ENCODE data around the gene TGFBR3L.
"Not testable (repeated sequence)": the region's sequence is repeated elsewhere in the genome, so short reads cannot be mapped to it uniquely, and the experiment has no call there.

Gene TGFBR3L

GRCh38 chr19:7928741-7929701, 14.4 kb downstream of the TGFBR3L start:
- TF ChIP-seq YY1 (IDR thresholded peaks at IDR 0.05; ENCODE audit: insufficient read depth, insufficient read length) = no peak
- no peak for TF ChIP-seq ZNF274 (IDR thresholded peaks at IDR 0.05; ENCODE audit: low read depth, low read length)
- no peak for TF ChIP-seq SUZ12 (IDR thresholded peaks at IDR 0.05; ENCODE audit: extremely low read depth, insufficient read depth, insufficient read length)
- H3K4me1 ChIP-seq (ENCODE audit: insufficient read depth, insufficient read length) = peaks cover 31% of the 10 kb centered on the region
- H3K4me3 ChIP-seq (ENCODE audit: insufficient read length, low read depth) = no peak overlapping the region
- peaks cover 71% of the 10 kb centered on the region for H3K36me3 ChIP-seq (ENCODE audit: insufficient read depth, insufficient read length, low read length)
- DNase-seq (ENCODE audit: low read depth, low spot score) = no peak
- peak overlapping the region; percentile 71 for H3K9ac ChIP-seq (ENCODE audit: insufficient read length, low read depth)
- no peaks in the 10 kb centered on the region for H3K9me3 ChIP-seq (ENCODE audit: insufficient read depth, low read length)
- H3K27me3 ChIP-seq (ENCODE audit: insufficient read depth, insufficient read length) = no peaks in the 10 kb centered on the region

GRCh38 chr19:7930030-7930429, 15.4 kb downstream of the TGFBR3L start:
- not testable (repeated sequence) for H3K9me3 ChIP-seq (ENCODE audit: insufficient read depth, low read length); H3K27me3 ChIP-seq (ENCODE audit: insufficient read depth, insufficient read length); H3K4me3 ChIP-seq (ENCODE audit: insufficient read length, low read depth); H3K9ac ChIP-seq (ENCODE audit: insufficient read length, low read depth); DNase-seq (ENCODE audit: low read depth, low spot score)
- peaks cover 74% of the 10 kb centered on the region for H3K36me3 ChIP-seq (ENCODE audit: insufficient read depth, insufficient read length, low read length)
- peaks cover 28% of the 10 kb centered on the region for H3K4me1 ChIP-seq (ENCODE audit: insufficient read depth, insufficient read length)

GRCh38 chr19:7930765-7931164, 16.1 kb downstream of the TGFBR3L start:
- Histone ChIP-seq H3K27me3 (ENCODE audit: insufficient read depth, insufficient read length) (no peaks in the 10 kb centered on the region), H3K4me3 (ENCODE audit: insufficient read length, low read depth) (no peak overlapping the region), H3K36me3 (ENCODE audit: insufficient read depth, insufficient read length, low read length) (peaks cover 80% of the 10 kb centered on the region), H3K4me1 (ENCODE audit: insufficient read depth, insufficient read length) (peaks cover 28% of the 10 kb centered on the region), H3K9me3 (ENCODE audit: insufficient read depth, low read length) (no peaks in the 10 kb centered on the region), H3K9ac (ENCODE audit: insufficient read length, low read depth) (no peak overlapping the region)
- TF ChIP-seq YY1 (IDR thresholded peaks at IDR 0.05; ENCODE audit: insufficient read depth, insufficient read length) = no peak
- TF ChIP-seq SUZ12 (IDR thresholded peaks at IDR 0.05; ENCODE audit: extremely low read depth, insufficient read depth, insufficient read length) = no peak
- no peak for TF ChIP-seq ZNF274 (IDR thresholded peaks at IDR 0.05; ENCODE audit: low read depth, low read length)
- no peak for DNase-seq (ENCODE audit: low read depth, low spot score)

GRCh38 chr19:7931221-7932061, 16.8 kb downstream of the TGFBR3L start:
- TF ChIP-seq YY1 (IDR thresholded peaks at IDR 0.05; ENCODE audit: insufficient read depth, insufficient read length) (no peak), ZNF274 (IDR thresholded peaks at IDR 0.05; ENCODE audit: low read depth, low read length) (no peak), SUZ12 (IDR thresholded peaks at IDR 0.05; ENCODE audit: extremely low read depth, insufficient read depth, insufficient read length) (no peak)
- no peak overlapping the region for H3K9ac ChIP-seq (ENCODE audit: insufficient read length, low read depth)
- no peaks in the 10 kb centered on the region for H3K27me3 ChIP-seq (ENCODE audit: insufficient read depth, insufficient read length)
- H3K9me3 ChIP-seq (ENCODE audit: insufficient read depth, low read length) = no peaks in the 10 kb centered on the region
- peaks cover 24% of the 10 kb centered on the region for H3K4me1 ChIP-seq (ENCODE audit: insufficient read depth, insufficient read length)
- H3K4me3 ChIP-seq (ENCODE audit: insufficient read length, low read depth) = no peak overlapping the region
- H3K36me3 ChIP-seq (ENCODE audit: insufficient read depth, insufficient read length, low read length) = peaks cover 87% of the 10 kb centered on the region
- no peak for DNase-seq (ENCODE audit: low read depth, low spot score)

GRCh38 chr19:7932276-7932929, 17.8 kb downstream of the TGFBR3L start:
- H3K36me3 ChIP-seq (ENCODE audit: insufficient read depth, insufficient read length, low read length) = peaks cover 87% of the 10 kb centered on the region
- H3K9me3 ChIP-seq (ENCODE audit: insufficient read depth, low read length) = no peaks in the 10 kb centered on the region
- DNase-seq (ENCODE audit: low read depth, low spot score) = no peak
- no peak overlapping the region for H3K4me3 ChIP-seq (ENCODE audit: insufficient read length, low read depth)
- H3K27me3 ChIP-seq (ENCODE audit: insufficient read depth, insufficient read length) = no peaks in the 10 kb centered on the region
- H3K4me1 ChIP-seq (ENCODE audit: insufficient read depth, insufficient read length) = peaks cover 16% of the 10 kb centered on the region
- H3K9ac ChIP-seq (ENCODE audit: insufficient read length, low read depth) = no peak overlapping the region
- TF ChIP-seq YY1 (IDR thresholded peaks at IDR 0.05; ENCODE audit: insufficient read depth, insufficient read length) (no peak), SUZ12 (IDR thresholded peaks at IDR 0.05; ENCODE audit: extremely low read depth, insufficient read depth, insufficient read length) (no peak), ZNF274 (IDR thresholded peaks at IDR 0.05; ENCODE audit: low read depth, low read length) (no peak)

- Histone ChIP-seq H3K36me3 (ENCODE audit: insufficient read depth, insufficient read length, low read length) (peaks cover 86% of the 10 kb centered on the region), H3K27me3 (ENCODE audit: insufficient read depth, insufficient read length) (no peaks in the 10 kb centered on the region), H3K9me3 (ENCODE audit: insufficient read depth, low read length) (no peaks in the 10 kb centered on the region), H3K4me1 (ENCODE audit: insufficient read depth, insufficient read length) (peaks cover 11% of the 10 kb centered on the region), H3K9ac (ENCODE audit: insufficient read length, low read depth) (peak overlapping the region; percentile 50), H3K4me3 (ENCODE audit: insufficient read length, low read depth) (no peak overlapping the region)
- TF ChIP-seq YY1 (IDR thresholded peaks at IDR 0.05; ENCODE audit: insufficient read depth, insufficient read length) (no peak), SUZ12 (IDR thresholded peaks at IDR 0.05; ENCODE audit: extremely low read depth, insufficient read depth, insufficient read length) (no peak), ZNF274 (IDR thresholded peaks at IDR 0.05; ENCODE audit: low read depth, low read length) (no peak)
- DNase-seq (ENCODE audit: low read depth, low spot score) = no peak
Observed at GRCh38 chr19:7932930-7933300, 18.3 kb downstream of the TGFBR3L start.
